Measurements from ENCODE around the gene C8B.
A peak's percentile ranks its signal among the peaks of the same experiment; 100 is the strongest.

C8B gene

DNA sequence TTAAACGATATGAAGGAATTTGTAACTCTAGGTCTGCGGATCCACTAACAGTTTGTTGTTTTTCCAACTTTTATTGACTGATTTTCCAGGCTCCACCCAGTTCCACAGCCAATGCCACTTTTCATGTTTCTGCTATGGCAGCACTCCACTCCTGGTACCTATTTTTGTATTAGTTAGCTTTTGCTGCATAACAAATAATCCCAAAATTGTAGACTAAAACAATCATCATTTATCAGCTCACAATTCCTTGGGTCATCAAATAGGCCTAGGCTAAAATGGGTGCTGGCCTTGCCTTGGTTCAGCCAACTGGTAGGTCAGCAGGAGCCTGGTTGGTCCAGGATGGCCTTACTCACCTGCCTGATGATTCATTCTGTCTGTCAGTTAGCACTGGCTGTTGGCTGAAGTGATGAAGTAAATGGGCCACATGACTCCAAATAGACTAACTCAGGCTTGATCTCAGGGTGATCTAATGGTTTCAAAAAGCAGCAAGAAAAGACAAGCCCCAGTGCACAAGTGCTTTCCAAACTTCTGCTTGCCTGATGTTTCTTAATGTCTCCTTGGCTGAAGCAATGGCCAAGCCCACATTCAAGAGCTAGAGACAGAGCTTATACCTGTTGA is 3.2 kb upstream of the C8B start:
- no peak for DNase-seq

DNA sequence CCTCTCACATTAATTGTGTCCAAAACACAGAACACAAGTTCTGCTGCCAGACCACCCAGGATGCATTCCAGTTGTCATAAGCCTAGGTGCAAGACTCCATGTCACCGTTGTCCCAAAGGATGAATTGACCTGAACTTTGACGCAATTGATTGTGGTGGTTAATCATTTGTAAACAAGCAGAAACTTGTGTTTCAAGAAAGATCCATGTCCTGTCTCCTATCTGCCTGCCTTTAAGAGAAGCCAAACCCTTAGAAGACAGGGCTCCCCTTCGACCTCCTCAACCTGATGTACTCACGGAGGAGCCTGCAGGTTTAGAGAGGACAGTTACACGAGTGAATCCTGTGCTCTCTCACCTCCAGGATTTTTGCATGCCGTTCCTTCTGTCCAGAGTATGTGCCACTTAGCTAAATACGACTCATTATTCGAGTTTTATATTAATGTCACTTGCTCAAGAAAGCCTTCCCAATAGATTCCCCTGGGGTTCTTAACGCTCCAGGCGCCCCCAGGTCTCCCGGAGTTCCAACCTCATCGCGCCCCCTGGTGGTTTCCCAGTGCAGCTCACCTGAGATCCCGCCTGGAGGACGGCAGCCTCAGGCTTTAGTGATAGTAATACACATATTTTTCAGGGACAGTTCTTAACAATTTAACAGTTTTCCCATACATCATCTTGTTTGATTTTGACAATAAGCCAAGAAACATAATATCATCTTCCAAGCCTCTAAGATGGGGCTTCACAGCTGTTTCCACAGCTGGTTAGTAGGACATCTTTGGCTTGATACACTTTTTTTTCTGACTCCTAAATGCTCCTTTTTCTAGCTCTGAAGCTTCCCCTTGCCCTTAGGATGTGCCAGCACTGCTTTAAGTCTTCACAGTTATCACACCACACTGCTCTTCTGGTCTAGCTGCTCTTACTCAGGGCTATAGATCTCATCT is 2.4 kb upstream of the C8B start:
- no peak for DNase-seq

DNA sequence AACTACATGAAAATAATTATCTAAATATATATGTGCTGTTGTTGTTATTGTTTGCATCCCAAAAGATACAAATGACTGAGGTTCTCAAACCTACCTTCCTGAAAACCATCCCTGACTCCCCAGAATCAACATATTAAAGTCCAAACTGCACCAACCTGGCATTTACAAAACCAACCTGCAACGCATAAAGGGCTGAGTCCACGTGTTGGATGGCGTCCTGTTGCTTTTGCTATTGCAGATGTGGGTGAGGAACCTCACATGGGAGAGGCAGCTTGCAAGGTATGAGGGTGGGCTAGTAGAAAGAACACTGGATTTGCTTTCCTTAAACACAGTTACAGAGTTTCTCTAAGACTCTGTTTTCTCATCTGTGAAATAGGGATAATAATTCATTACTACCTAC is 1.5 kb upstream of the C8B start:
- DNase-seq = no peak

DNA sequence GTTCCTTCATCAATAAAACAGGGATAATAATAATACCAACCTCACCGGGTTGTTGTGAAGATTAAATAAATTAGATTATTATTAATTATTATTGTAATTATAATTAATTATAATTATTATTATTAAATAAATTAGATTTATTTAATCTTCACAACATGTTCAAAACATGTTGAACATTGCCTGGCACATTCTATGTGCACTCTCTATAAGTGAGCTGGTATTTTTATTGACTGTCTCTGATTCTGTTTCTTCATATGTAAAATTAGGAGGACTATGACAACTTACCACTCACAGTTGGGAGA is 834 bp upstream of the C8B start:
- DNase-seq = no peak

DNA sequence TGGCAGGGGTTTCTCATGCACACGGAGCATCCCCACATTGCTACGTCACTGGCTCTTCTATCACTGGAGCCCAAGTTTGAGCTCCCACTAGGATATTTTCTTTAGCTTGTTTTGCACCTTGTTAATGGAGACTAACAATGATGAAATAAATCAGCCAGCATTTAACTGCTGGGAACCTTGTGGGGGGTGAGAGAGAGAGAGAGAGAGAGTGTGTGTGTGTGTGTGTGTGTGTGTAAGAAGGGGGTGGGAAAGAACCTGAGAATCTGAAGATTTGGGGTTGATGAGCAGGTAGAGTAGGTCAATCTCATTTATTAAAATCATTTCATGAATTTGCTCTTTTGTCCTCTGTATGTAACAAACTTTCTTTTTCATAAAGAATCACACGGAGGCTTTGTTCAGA is 624 bp downstream of the C8B start:
- DNase-seq = no peak

DNA sequence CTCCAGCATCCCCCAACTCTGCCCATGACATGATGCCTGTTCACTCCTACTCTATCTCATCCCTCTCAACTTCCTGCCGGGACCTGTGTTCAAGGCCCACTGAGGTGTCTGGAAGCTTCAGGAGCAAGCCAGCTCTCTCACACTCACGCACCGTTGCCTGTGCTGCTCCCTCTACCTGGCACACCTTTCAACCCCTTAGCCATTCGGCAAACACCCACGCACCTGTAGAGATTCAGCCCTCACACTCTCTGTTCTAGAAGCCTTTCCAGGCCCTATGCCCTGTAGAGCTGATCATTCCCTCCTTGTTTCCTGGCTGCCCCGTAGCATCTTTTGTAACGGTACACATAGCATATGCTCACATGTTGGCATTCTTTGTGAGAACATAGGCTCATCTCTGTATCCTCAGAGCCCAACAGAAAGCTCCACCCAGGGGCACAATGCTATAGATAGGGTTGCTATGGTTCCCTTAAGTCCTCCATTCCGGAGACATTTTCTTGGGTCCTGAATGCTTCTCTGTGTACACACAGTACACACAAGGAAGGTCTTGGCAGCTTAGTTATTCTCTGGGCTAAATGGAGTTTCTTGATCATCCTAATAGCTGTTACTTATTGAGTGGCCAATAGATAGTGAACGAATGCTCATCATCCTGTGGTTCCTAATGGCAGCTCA is 1.3 kb downstream of the C8B start:
- no peak for DNase-seq

DNA sequence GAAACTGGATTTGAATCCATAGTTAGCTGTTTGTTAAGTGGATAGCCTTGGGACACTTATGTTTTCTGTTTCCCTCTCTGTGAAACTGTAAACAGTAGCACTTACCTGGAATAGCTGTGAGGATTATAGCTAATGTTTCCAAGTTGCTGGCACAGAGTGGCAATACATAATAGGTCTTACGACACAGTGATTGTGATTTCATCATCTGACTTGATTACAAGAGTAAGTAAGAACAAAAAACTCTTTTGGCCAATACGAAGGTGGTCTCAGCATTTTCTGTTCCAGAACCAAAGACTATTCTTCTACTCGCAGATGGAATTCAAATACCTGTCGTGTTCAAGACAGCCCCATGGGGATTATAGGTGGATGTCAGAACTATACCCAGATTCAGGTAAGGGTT is 2.1 kb downstream of the C8B start:
- DNase-seq = no peak

DNA sequence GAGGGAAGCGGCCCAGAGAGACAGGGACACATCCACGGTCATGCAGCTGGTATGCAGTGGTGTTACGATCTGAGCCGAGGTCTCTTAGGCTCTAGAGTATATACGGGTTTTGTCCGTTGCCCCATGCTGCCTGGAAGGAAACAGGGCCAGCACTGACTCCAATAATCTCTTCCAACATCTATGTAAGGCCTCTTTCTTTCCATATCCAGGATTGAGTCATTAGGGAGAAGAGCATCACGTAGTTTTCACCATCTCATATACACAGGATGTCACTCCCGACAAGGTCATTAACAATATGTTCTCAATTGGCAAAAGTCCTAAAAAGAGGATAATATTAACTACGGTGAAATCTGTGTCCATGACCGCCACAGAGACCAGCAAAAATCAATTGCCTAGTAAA is 4.4 kb downstream of the C8B start:
- no peak for DNase-seq

DNA sequence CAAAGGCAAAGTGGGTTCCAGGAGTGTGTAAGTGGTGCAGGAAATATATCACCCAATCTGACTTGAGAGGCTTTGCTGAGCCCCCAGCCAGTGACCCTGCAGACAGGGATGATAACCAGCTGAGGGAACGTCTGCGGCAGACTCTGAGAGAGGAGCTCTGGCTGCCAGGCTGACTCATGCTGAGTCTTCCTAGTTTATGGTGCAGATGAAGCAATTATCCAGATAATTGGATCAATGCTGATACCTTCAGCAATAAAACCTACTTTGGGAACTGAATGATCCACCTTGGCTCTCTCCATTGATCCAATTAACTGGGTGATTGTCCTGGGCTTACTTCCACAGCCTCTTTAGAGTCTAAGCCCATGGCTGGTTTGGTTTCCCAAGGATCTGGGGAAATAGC is 7.3 kb downstream of the C8B start:
- peak; percentile 95 for DNase-seq

DNA sequence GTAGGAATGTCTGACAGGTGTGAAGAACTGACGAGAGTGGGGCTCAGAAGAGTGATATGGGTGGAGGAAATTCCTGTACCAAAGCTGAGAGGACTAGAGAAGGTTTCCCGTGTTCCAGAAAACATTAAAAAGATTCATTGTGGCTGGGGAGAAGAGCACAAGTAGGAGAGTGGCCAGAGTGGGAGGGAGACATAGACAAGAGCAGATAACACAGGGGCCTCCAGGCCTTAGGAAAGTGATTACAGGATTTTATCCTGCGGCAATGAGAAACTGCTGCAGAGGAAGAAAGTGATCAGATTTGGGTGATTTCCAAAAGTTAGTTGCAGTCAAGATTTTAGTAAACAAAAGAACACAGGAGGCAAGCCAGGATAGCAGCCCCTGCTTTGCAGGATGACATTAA is 7.9 kb downstream of the C8B start:
- DNase-seq = no peak

DNA sequence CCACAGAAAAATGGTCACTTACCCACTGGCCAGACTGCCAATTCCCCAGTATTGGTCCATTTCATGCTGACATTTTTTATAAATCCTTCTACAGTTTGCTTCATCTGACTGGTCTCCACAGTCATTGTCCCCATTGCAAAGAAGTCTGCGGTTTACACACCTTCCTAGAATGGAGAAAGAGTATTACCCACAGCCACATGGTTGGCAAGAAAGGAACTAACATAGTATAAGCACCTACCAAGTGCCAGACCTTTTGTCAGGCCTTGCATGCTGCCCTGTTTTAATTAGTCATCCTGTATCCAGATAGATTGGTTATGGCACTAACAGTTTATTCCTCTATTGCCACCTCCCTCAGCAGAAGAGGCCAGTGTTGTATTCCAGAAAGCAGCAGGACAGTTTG is 11.2 kb downstream of the C8B start:
- peak; percentile 19 for DNase-seq

DNA sequence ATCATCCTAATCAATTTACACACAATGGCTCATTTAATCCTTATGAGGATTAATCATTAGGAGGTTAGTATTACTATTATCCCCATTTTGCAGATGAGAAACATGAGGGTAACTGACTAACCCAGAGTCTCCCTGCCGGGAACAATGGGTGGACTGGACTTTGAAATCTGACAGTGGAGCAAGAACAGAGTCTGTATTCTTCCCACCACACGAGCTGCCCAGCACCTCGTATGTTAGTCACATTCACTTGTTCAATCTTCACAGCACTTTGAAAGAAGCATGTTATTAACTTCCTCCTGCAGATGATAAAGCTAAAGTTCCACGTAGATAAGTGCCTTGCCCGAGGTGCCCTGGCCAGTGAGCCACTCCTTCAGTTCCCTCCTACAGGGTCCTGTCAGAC is 12.4 kb downstream of the C8B start:
- peak; percentile 37 for DNase-seq

DNA sequence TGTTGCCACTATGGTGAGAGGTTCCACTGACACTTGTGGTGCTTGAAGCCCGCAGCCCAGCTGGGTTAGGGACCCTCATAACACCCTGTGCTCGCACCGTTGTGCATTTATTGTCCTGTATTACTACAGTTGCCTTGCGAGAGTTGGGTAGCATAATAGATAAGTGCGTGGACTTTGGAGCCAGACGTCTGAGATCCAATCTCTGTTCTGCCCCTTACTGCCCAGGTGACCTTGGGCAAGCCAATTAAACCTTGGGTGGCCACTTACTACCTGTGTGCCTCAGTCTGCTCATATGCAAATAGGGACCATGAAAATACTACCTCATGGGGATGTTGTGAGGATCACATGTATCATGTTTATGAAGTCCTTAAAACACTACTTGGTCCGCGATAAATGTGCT is 13.3 kb downstream of the C8B start:
- peak; percentile 43 for DNase-seq

DNA sequence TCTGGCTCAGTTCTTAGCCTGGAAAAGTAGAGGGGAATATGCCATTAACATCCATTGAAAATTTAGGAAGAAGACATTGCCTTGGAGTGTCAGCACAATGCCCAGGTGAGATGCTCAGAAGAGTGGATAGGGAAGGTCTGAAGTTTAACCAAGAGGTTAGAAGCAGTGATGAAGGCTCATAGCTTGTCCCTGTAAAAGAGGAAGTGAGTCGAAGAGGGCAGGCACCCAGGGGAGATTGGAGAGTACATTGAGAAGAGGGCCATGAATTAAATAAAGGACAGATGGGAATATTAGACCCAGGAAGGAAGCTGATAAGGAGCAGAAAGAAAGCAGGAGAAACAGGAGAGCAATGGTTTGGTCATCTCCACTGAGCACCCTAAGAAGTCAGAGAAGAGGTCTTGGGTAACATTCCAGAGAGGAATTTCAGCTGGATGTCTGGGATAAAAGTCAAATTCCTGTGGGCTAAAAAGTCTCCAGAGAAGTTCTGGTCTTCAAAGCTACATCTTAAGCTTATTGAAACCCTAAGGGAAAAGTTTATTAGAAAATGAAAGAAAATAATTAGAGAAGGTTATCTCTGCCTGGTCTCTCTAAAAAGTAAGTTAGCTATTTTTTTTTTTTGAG is 17.3 kb downstream of the C8B start:
- DNase-seq = no peak

DNA sequence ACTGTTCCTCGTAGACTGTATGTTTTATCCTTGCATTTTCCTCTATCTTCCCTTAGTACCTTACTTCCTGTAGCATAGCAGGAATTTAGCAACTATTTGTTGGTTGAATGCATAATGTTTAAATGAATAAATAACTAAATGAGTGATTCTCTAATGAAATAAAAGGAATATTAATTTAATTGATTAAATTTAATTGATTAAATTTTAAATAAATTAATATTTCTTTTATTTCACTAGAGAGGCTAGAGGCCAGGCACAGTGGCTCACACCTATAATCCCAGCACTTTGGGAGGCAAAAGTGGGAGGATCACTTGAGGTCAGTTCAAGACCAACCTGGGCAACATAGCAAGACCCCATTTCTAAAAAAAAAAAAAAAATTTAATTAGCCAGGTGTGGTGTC is 25.8 kb downstream of the C8B start:
- DNase-seq = no peak

DNA sequence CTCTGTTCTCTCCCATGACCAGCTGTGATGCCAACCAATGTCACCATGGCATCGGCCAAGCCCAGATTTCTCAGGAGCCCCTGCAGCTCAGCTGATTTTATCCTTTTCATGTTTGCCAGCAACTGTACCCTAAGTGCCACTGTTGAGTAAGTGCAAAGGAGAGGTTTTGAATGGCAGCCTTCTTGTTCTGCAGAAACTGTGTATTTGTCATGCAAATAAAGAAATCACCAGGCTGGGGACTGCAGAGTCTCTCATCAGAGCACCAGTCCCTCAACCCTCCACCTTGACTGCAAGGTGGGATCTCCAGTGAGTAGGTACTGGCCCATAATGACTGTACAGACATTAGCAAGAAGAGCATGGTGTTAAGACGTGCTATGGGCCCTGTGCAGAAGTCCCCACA is 26.6 kb downstream of the C8B start:
- DNase-seq = peak; percentile 21

DNA sequence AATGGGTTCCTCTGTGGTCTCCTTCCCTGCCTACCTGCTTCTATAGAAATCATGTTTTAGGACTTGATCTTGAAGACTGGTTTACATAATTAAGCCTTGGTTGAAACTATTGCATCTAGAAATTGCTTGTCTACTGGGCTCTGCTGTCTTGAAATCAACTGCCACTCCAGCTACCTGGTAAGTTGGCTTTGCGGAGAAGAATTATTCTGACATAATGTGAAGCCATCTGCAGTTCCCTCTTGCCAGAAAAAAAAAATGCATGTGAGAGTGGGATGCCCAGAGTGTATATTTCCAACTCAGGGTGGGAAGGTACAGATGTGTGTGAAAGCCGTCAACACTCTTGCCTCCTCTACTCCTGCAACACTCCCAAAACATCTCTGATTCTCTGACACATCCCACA is 27.2 kb downstream of the C8B start:
- no peak for DNase-seq

DNA sequence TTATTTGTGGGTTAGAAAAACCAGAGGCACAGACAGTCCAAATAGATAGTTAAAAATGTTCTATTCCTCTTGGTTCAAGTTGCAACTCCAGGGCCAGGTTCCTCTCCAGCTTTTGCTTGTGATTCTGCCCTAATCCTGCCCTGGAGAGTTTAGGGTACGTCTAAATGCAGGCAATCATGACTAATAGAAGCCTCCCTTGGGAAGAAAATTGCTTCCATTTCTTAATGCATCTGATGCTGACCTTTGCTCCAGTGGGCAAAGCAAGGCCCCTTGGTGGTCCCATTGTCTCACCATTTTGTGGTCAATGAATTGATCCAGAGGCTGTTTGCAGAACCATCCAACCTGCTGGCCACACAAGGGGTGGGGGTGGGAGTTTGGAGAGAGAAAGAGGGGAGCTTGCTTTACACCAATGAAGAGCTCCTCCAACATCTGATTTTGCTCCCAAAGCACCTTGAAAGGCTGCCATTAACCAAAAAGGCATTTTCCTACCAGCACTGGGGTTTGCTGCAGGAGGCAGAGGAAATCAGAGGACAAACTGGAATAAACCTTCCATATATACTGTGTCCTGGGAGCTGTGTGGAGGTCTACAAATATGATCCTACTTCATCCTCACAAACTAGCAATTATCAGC is 31.3 kb downstream of the C8B start:
- peak; percentile 47 for DNase-seq

DNA sequence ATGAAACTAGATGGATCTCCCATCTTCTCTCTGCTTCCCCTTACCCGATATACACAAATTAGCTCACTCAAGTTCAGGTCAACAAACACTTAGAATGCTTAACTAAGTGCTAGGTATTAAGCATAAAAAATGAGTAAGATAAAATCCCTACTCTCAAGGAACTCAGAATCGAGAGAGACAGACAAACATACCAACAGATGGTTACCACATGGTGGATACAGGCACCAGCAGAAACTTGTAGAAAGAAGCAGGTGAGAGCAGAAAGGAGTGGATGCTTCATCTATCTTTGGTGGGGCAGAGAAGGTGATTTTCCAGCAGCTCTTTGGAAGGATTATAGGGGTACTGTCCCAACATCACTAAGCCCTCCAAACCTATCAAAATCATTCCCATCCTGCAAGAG is 32.2 kb downstream of the C8B start:
- DNase-seq = no peak

DNA sequence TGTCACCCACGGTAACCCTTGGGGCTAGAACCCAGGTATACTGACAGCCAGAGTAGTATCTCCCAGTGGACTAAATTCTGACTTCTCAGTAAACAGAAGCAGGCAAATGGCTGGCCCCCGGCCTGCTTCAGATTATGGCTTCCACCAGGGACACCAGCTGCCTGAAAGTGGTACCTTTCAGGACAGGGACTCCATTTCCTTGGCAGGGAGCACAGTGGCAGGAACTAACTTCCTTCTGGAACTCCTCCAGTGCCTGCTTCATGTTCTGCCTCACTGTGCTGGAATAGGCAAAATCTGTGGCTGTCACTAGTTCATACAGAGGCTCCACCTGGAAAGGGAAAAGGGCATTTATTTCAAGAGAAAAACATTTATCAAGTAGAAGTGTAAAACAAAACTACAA is 32.7 kb downstream of the C8B start:
- peak; percentile 39 for DNase-seq

DNA sequence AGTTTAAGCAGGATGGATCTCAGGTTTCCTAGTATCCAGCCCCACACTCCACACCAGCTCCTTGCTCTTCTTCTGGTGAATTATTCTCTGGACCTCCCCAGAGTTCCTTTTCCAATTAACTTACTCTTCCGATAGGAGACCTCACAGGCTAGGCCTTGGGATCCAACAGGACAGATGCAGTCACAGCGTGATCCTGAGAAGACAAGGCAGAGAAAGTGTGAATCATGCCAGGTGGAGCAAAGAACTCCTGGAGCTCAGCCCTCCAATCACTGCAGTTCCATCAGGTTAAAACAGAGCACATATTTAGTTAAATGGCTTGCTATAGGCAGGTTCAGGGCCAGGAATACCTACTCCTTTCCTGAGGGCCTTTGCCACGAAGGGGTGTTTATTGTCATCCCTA is 34.1 kb downstream of the C8B start:
- peak; percentile 49 for DNase-seq

DNA sequence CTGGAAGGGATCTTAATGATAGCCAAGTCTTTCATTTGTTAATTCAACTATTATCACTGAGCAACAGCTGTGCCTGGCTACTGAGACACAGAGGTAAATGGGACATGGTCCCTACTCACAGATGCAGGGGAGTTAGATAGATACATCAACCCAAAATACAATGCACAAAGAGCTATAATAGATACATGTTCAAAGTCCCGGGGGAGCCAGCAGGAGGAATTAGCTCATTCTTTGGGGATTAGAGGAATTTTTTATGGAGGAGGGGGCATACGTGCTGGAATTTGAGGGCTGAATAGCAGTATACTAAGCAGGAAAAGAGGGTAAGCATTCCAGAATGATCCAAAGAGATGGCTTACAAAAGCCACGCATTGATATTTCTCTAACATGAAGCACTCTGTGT is 34.6 kb downstream of the C8B start:
- DNase-seq = peak; percentile 20

DNA sequence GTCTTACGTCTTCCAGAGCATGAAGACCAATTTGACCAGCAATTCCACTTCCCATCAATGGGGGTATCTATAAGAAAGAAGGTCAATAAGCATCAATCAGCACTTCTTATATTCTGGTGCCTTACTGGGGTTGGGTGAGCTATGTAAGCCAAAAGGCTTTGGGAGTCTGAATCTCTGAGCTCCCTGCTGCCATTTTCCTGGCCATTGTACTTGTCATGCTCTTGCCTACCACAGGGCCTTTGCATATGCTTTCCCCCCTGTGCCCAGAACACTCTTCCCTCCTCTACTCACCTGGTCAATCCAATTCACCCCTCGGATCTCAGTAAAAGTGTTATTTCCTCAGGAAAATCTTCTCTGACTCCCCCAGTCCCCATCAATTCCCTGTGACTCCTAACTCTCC is 36.3 kb downstream of the C8B start:
- DNase-seq = no peak
